ENCODE results near the gene SRP68. TPM values are rescaled to one million over a fixed set of nuclear protein-coding genes. Genes with fewer than 3 reads are reported as not detected.

SRP68 gene
- total RNA-seq, 1 donor from 2014 or later, result 45.7 TPM

GRCh38 chr17:76040376-76040775, 31.9 kb downstream of the SRP68 start:
- no peaks in the 10 kb centered on the region for H3K27me3 ChIP-seq (ENCODE audit: control insufficient read depth, insufficient read depth, low read length)
- H3K4me3 ChIP-seq (ENCODE audit: low read depth, low read length), result no peak overlapping the region
- peaks cover 2% of the 10 kb centered on the region for H3K36me3 ChIP-seq (ENCODE audit: control insufficient read depth, insufficient read depth, low read length)
- no peak for DNase-seq (ENCODE audit: low read depth)
- TF ChIP-seq CTCF (IDR thresholded peaks at IDR 0.05; ENCODE audit: insufficient read depth, low read length, poor library complexity, severe bottlenecking), result no peak

- no peak for TF ChIP-seq CTCF (IDR thresholded peaks at IDR 0.05; ENCODE audit: insufficient read depth, low read length, poor library complexity, severe bottlenecking)
- H3K27me3 ChIP-seq (ENCODE audit: control insufficient read depth, insufficient read depth, low read length), result no peaks in the 10 kb centered on the region
- H3K36me3 ChIP-seq (ENCODE audit: control insufficient read depth, insufficient read depth, low read length), result peaks cover 2% of the 10 kb centered on the region
- H3K4me3 ChIP-seq (ENCODE audit: low read depth, low read length), result no peak overlapping the region
- no peak for DNase-seq (ENCODE audit: low read depth)
These were observed 33.2 kb downstream of the SRP68 start for GRCh38 chr17:76039121-76039520.

GRCh38 chr17:76038050-76038449, 34.3 kb downstream of the SRP68 start:
- H3K36me3 ChIP-seq (ENCODE audit: control insufficient read depth, insufficient read depth, low read length), result peaks cover 2% of the 10 kb centered on the region
- no peak overlapping the region for H3K4me3 ChIP-seq (ENCODE audit: low read depth, low read length)
- TF ChIP-seq CTCF (IDR thresholded peaks at IDR 0.05; ENCODE audit: insufficient read depth, low read length, poor library complexity, severe bottlenecking), result no peak
- no peak for DNase-seq (ENCODE audit: low read depth)
- no peaks in the 10 kb centered on the region for H3K27me3 ChIP-seq (ENCODE audit: control insufficient read depth, insufficient read depth, low read length)

GRCh38 chr17:76036497-76037261, 35.6 kb downstream of the SRP68 start:
- TF ChIP-seq CTCF (IDR thresholded peaks at IDR 0.05; ENCODE audit: insufficient read depth, low read length, poor library complexity, severe bottlenecking), result no peak
- Histone ChIP-seq H3K27me3 (ENCODE audit: control insufficient read depth, insufficient read depth, low read length) (no peaks in the 10 kb centered on the region), H3K4me3 (ENCODE audit: low read depth, low read length) (no peak overlapping the region), H3K36me3 (ENCODE audit: control insufficient read depth, insufficient read depth, low read length) (peaks cover 2% of the 10 kb centered on the region)
- DNase-seq (ENCODE audit: low read depth), result no peak

GRCh38 chr17:76034428-76035350, 37.6 kb downstream of the SRP68 start:
- TF ChIP-seq CTCF (IDR thresholded peaks at IDR 0.05; ENCODE audit: insufficient read depth, low read length, poor library complexity, severe bottlenecking), result no peak
- Histone ChIP-seq H3K27me3 (ENCODE audit: control insufficient read depth, insufficient read depth, low read length) (no peaks in the 10 kb centered on the region), H3K4me3 (ENCODE audit: low read depth, low read length) (no peak overlapping the region), H3K36me3 (ENCODE audit: control insufficient read depth, insufficient read depth, low read length) (peaks cover under 1% of the 10 kb centered on the region)
- no peak for DNase-seq (ENCODE audit: low read depth)

All from kidney epithelial cell (primary cell).